HK-2 (cell line): ENCODE measurements around the gene OXCT2.

Experiments used
- DNase-seq: peaks from one replicate; pipeline ENCODE4 v3.0.0-alpha.2; 2018; ENCODE audit not compliant: unreplicated experiment

Gene OXCT2

GRCh38 chr1:39762550-39763540, 8.3 kb downstream of the OXCT2 start:
- no peak for DNase-seq

DNA sequence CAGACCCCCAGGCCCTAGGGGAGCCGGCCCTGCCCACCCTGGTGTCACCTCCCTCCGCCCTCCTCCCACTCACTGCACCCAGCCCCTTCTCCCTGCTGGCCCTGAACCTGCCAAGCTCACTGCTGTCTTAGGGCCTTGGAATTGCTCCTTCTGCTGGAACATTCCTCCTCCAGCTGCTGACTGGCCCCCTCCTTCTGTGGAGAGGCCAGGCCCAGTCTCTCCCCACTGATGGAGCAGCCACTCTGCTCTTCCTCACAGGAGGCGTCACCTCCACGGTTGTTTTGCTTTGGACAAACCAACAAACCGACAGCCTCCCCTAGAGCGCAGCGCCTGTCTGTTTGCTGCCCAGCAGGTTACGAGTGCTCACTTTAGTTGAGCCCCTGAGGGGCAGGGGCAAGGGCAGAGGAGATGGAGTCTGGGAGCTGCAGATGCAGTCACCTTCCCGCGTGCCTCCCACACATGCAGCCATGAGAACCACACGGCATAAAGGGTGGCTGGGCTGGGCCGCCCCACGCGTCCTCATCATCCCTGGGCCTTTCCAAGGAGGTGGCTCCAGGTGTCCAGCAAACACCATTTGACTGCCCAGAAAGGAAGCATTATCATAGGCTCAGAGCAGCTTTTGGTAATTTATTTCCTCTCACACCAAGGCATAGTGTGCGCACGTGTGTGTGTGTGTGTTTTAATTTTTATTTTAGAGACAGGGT, 9.4 kb downstream of the OXCT2 start:
- no peak for DNase-seq

DNA sequence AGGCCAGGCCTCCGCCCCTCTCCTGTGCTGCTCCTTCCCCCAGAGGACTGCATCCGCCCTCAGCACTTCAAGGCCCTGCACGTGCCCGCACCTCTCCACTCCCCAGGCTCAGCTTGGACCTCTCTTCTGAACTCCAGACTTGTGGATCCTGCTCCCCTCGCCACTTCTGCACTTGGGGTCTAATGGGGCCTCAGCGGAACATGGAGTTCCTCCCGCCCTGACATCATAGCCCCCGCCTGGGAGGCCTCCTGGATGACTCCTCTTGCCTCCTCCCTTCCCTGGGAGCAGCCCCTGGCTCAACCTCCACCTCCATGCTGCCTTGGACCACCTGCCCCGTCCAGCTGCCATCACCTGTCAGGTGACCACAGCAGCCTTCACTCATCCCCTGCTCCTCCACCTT, 10.1 kb downstream of the OXCT2 start:
- DNase-seq = no peak

DNA sequence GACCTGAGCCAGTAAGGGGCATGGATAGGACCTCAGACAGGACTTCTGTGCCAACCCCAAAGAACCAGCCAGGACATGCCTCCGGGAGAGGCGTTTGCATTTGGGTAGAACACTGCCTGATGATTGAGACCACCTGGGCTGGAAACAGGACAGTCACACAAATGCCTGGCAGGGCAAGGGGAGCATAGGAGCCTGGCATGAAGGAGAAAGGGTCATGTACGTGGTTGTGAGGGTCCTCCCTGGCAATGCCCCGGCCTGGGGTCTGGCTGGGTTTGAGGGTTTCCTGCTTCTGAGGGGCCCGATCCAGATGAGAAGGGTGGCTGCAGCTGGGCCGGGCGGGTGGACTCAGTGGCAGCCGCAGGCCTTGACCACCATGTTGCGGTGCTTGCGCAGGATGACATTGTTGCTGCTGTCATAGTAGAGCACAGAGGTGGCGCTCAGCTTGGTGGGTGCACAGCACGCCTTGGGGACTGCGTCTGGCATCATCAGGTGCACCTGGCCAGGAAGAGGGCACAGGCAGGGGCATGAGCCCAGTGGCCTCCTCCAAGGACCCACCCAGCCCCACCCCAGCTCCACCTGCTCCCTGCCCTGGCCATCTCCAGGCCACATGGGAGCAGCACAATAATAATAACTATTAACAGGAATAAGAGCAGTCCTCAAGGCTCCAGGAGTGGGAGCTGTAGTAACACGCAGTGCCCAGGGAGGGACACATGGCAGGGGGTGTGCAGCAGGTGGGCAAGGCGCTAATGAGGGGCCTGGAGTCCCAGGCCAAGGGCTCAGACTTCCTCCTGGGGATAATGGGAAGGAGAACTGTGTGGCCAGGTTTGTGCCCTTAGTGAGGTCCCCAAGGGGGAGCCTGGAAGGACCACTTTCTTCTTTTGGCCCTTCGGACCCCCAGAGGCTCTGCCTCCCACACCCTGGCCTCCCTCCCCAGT, 10.8 kb downstream of the OXCT2 start:
- no peak for DNase-seq

DNA sequence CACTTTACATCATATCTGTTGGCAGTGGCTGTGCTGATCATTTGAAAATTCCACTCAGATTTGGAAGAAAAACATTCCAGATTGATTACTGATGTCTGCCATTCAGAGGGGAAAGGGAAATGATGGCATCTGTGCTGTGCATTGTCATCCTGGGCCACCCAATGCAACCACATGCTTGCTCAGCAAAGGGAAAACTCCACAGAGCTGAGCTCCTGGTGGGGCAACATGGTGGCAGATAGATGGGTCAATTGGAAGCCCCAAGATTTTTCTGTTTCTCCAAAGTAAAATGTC, 11.8 kb downstream of the OXCT2 start:
- DNase-seq = no peak

DNA sequence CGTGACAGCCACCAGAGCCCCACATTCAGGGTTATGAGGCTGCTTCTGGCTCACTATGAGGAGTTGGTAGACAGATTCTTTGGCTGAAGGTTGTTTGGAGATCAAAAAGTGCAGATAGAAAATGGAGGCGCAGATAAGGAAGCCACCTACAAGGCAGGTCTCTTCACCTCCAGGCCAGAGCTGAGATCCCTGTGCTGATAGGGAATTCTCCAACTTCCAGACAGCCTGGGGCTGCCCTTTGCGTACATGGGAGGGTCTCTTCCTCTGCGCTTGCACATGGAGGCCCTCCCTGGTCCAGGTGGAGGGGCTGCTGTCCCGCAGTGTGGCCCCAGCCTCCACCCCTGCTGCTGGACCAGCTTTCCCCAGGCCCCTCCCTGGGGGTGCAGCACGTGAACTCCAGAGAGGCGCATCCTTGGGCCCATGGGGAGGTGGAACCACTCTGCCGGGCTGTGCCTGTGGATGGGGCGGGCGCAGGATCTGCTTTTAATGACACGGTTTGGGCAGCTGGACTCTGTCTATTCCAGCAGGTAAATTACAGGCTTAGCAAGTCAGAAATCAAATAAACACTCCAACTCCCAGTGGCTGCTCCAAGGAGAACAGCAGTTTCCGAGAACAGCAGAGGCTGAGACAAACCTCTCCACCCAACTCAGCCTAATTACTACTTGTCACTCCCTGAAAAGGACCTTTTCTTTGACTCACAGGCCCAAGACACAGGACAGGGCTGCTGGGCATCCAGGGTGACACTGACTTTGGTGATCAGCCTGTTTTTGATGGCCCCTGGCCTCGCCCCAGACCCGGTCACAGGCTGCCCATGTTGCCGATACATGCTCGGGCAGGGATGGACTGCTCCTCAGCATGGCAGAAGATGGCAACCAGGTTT, 12.4 kb downstream of the OXCT2 start:
- no peak for DNase-seq

DNA sequence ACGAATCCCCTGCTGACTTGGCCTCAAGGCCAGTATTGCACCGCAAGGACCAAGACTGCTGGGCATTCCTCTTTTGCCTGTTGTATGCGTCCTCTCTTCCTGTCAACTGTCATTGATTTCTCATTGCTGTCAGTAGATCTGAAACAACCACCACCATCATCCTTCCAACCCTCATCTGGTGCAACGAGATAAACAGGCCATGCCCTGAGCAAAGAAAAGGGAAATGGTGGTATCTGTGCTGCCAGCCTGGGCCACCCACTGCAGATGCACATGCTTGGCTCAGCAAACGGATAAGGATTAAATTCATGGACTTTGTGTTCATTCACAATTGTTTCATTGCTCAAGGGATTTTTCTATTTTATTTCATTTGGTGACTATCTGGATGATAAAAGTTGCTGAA, 13.6 kb downstream of the OXCT2 start:
- no peak for DNase-seq

DNA sequence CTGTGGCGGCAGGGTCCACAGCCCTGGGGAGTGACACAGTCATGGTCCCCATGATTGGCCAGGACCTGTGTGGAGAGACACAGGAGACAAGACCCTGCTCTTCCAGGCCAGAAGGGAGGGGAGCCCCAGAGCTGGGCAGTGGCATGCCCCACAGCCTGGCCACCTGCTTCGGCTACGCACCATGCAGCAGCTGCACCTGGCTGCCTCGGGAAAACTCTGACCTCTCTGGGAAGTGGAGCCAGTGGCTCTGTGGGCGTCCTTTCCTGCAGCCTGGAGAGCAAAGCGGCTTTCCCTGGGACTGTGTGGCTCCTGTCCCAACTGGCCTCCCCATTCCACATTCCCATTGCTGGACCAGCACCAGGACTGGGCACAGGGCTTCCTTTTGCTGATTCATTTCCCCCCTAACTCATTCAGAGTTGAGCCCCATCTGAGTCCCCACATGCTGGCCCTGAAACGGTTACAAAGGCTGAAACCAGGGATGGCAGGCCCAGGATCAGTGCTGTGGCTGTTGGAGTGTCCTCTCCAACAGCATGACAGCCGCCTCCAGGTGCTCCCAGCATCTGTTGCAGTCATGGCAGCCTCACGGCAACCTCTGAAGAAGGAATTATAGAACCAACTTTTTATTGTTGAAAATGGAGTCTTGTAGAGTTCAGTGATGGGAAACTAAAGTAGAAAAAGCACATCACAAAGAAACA, 15.0 kb downstream of the OXCT2 start:
- DNase-seq = no peak

DNA sequence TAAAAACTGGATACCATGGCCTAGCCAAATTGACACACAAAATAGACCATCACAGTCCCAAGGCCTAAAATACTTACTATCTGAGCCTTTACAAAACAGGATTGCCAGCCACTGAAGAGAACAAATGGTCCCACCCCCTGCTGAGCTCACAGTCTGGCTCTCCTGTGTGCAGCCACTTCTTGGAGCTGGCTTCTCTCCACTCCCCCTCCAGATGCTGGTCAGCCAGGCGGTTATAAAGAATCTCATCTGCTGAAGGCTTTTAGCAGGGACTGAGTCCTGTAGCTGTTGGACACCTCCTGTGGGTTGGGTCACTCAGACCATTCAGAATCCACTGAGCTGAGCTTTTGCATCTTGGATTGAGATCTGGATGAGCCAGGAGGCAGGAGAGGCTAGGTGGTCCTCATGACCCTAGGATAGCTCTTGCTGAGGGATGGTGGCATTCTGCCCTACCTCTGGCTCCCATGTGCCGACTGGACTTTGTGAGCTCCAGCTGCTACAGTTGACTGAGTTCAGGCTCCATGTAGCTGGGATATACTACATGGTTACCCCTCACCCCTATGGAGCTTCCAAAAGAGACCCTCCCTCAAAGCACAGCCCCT, 16.1 kb downstream of the OXCT2 start:
- no peak for DNase-seq

- DNase-seq = no peak
These were observed 17.1 kb downstream of the OXCT2 start for GRCh38 chr1:39754026-39754570.

DNA sequence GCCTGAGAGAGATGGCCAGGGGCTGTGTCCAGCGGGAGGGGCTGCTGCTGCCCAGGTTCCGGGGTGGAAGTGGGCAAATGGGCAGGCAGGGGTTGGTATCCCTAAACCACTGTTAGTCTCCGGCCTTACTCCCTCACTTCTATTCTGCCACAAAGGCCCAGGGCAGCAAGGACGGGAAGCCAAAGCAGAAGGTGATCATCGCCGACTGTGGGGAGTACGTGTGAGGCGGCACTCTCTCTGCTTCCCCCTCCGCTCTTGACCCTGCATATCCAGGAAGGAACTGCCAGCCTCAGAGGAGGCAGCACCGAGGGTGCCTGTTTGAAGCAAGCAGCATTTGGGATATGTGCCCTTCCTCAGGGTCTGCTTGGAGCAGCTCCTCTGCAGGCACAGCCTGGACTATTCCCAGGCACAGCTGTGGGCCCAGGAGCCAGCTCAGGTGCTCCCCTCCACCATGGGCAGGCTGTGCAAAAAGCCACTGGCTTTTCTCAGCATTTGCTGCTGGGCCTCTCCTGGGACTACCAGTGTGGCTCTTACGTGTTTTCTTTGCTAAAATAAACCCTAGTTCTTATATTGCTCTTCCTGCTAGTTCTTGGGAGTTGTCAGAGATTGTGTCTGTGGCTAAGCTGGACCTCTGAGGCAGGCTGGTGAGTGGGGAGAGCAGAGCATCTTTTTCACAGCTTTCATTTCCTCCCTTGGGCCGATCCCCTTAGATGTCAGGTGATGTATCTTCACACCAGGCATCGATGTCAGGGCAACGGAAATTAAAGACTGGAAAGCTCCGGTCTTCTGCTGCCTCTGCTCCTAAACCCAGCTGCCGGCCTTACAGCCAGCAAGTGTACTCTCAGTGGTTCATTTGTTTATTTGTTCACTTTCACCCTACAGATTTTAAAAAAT, 17.8 kb downstream of the OXCT2 start:
- DNase-seq = no peak

- no peak for DNase-seq
These were observed 18.4 kb downstream of the OXCT2 start for GRCh38 chr1:39752703-39753102.

DNA sequence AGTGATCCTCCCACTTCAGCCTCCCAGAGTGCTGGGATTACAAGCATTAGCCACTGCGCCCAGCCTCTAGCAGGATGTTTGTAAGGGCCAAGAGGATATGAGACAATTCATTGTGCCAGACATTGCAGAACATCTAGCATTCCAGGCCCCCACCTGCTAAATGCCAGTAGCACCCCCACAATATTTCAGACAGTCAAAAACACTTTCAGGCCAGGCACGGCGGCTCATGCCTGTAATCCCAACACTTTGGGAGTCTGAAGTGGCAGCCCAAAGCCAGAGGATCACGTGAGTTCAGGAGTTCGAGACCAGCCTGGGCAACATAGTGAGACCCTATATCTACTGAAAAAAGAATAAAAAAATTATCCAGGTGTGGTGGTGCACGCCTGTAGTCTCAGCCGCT, 19.6 kb downstream of the OXCT2 start:
- no peak for DNase-seq

GRCh38 chr1:39745016-39745670, 26.0 kb downstream of the OXCT2 start:
- DNase-seq = no peak

DNA sequence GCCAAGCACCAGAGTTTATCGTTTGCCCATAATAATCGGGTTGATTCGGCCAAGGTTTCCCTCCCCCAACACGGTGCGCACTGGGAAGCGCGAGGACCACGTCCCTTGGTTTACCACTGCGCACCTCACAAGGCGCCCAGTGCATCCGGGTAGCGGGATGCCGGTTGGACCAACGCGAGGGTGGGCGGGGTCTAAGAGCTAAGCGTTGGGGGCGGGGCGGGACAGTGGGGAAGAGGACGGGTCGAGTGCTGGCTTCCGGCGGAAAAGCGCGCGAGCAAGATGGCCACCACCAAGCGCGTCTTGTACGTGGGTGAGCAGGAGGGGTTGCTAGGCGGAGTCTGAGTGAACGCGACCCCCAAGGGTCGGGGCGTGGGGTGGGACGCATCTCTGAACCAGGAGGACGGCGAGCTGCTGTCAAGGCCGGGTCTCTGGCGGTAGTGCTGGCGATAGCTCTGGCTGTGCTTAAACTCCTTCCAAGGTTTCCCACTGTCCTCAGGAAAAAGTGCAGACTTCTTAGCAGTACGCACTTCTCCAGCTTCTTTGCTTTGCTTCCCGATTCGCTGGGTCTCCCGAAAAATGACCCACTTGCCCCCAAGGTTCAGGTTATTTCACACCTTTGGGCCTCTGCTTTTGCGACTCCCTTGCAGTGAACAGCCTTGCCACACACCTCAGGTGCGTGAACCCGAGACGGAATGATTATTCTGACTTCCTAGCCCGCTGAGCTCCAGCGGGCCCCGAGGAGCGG, 32.4 kb downstream of the OXCT2 start, which contains the start of gene PPIE:
Gene PPIE, plus strand, starts transcription at position 261 of the 745 bp plus-strand sequence. Its CDS starts 19 bp downstream, at position 280.
- DNase-seq = peak; percentile 89

GRCh38 chr1:39737546-39738169, 33.5 kb downstream of the OXCT2 start:
- no peak for DNase-seq

DNA sequence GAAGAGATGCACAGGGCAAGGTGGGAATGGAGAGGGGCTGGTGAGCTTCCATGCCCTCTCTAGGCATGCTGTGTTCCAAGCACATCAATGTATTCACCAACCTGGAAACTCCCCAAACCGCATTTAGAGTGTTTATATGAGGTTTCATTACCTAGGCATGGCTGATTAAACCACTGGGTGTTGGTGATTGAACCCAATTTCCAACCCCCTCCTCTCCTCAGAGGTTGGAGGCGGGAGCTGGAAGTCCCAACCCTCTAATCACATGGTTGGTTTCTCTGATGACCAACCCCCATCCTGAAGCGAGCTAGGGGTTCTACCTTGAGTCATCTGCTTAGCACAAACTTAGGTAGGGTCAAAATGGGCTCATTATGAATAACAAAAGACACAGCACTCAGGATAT, 35.4 kb downstream of the OXCT2 start:
- no peak for DNase-seq
